Measurements from ENCODE around the gene OR14I1.

The OR14I1 gene

DNA sequence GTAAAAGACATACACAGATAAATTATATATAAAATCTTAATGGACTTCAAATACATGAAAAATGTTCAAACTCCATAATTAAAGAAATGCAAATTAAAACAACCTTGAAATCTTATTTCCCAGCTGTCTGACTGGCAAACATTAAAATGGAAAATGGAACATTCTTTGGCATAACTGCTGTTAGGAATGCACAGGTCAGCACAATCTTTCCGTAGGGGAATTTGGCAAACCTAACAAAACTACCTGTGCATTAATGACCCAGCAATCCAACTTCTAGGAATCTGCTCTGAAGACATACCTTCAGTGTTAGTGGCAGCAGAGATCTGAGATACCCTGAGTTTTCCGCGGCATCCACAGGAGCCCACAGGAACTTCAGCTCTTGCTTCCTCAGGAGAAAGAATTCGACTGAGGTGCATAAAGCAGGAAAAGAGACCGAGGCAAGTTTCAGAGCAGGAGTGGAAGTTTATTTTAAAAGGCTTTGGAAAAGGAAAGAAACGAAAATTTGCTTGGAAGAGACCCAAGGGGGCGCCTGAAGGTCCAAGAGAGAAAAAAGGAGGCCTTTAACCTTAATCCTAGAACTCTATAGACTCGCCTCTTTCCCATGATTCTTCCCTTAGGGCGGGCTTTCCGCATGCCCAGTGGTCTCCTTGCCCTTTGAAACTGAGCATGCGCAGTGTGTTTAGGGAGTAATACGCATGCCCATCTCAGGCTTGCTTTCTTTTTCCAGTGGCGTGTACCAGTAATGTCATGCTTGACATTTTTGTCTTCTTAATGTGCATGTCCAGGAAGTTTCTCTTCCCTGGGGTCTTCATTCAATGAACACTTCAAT, 28.2 kb upstream of the OR14I1 start:
- Histone ChIP-seq H3K4me1 (ENCODE audit: control insufficient read depth in 1 of 2, insufficient read depth in 2 of 2, low read length in 2 of 2) (no peaks in the 10 kb centered on the region), H3K4me3 (ENCODE audit: low read depth in 1 of 2, low read length in 2 of 2) (no peak overlapping the region), H3K27me3 (ENCODE audit: control insufficient read depth in 1 of 2, insufficient read depth in 2 of 2, low read length in 2 of 2) (no peaks in the 10 kb centered on the region), H3K9ac (ENCODE audit: low read depth in 1 of 2, low read length in 2 of 2) (no peak overlapping the region), H3K9me3 (ENCODE audit: control insufficient read depth in 1 of 2, low read length in 2 of 2) (peaks cover 0 to 5% of the 10 kb centered on the region in 2 donors), H3K27ac (ENCODE audit: low read depth, low read length) (no peak overlapping the region), H3K36me3 (ENCODE audit: control insufficient read depth in 1 of 2, insufficient read depth in 2 of 2, low read length in 2 of 2) (no peaks in the 10 kb centered on the region)

DNA sequence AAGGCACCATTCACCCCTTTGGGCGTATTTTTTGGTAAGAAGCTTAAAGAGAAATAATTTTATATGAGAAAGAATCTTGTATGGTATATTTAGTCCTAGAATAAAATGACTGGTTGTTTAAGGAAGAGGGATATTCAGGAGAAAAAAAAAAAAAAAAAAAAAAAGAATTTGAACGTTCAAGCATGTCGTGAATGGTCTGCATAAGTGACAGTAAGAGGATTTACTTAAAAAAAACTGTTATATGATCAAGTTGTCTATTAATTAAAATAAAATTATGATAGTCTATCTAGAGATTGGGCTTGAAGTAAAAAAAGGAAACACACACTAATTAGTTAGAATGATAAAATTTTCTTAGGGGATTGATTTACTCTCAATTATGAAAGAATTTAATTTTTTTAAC, 11.7 kb upstream of the OR14I1 start:
- Histone ChIP-seq H3K9me3 (ENCODE audit: control insufficient read depth in 1 of 2, low read length in 2 of 2) (peaks cover 3% of the 10 kb centered on the region in 2 donors), H3K27me3 (ENCODE audit: control insufficient read depth in 1 of 2, insufficient read depth in 2 of 2, low read length in 2 of 2) (no peaks in the 10 kb centered on the region), H3K9ac (ENCODE audit: low read depth in 1 of 2, low read length in 2 of 2) (no peak overlapping the region), H3K27ac (ENCODE audit: low read depth, low read length) (no peak overlapping the region), H3K36me3 (ENCODE audit: control insufficient read depth in 1 of 2, insufficient read depth in 2 of 2, low read length in 2 of 2) (no peaks in the 10 kb centered on the region), H3K4me3 (ENCODE audit: low read depth in 1 of 2, low read length in 2 of 2) (no peak overlapping the region), H3K4me1 (ENCODE audit: control insufficient read depth in 1 of 2, insufficient read depth in 2 of 2, low read length in 2 of 2) (no peaks in the 10 kb centered on the region)

DNA sequence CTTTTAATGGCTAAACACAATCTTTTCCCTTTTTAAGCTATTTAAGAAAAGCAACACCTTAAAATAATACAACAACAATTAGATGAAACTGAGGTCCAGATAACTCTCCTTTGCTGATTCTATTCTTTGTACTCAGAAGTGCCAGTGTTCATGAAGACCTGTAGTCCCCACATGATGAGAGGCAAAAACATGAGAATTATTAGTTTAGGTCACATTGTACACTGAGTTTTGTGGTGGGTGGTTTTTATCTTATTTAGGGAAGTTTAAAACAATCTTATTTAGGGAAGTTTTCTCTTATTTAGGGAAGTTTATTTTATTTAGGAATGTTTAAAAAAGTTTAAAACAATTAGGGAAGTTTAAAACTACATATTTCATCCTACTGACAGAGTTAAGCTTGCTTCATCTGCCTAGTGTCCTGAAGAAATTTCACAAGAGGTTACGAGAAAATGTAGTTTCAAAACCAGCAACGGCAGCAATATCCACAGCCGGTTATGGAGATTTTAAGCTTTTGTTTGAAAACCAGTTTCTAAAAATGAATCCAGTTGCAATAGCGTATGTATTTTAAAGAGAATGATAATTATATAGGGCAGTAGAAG, 7.8 kb upstream of the OR14I1 start:
- Histone ChIP-seq H3K9ac (ENCODE audit: low read depth in 1 of 2, low read length in 2 of 2) (no peak overlapping the region), H3K27me3 (ENCODE audit: control insufficient read depth in 1 of 2, insufficient read depth in 2 of 2, low read length in 2 of 2) (peaks cover 0 to 5% of the 10 kb centered on the region in 2 donors), H3K4me3 (ENCODE audit: low read depth in 1 of 2, low read length in 2 of 2) (no peak overlapping the region), H3K27ac (ENCODE audit: low read depth, low read length) (no peak overlapping the region), H3K36me3 (ENCODE audit: control insufficient read depth in 1 of 2, insufficient read depth in 2 of 2, low read length in 2 of 2) (no peaks in the 10 kb centered on the region), H3K4me1 (ENCODE audit: control insufficient read depth in 1 of 2, insufficient read depth in 2 of 2, low read length in 2 of 2) (no peaks in the 10 kb centered on the region), H3K9me3 (ENCODE audit: control insufficient read depth in 1 of 2, low read length in 2 of 2) (peaks cover 0 to 3% of the 10 kb centered on the region in 2 donors)

DNA sequence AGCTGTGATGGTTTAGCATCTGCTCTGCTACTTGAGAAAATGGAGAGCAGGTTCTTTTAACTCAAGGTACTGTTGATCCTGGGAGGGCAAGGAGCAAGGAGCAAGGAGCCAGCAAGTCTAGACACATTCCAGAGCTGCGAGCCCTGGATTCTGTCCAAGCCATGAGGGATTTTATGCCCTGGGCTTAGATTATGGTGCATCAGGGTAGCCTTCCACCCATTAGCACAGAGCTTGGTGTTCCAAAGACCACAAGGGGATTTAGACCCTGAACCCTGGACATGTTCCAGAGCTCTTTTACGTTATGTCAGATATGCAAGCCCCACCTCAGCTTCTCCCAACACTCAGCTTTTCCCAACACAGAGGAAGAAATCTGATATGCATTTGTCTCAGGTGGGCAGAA, 2.0 kb upstream of the OR14I1 start:
- Histone ChIP-seq H3K4me3 (ENCODE audit: low read depth in 1 of 2, low read length in 2 of 2) (no peak overlapping the region), H3K27me3 (ENCODE audit: control insufficient read depth in 1 of 2, insufficient read depth in 2 of 2, low read length in 2 of 2) (peaks cover 0 to 5% of the 10 kb centered on the region in 2 donors), H3K4me1 (ENCODE audit: control insufficient read depth in 1 of 2, insufficient read depth in 2 of 2, low read length in 2 of 2) (peaks cover 0 to 6% of the 10 kb centered on the region in 2 donors), H3K36me3 (ENCODE audit: control insufficient read depth in 1 of 2, insufficient read depth in 2 of 2, low read length in 2 of 2) (no peaks in the 10 kb centered on the region), H3K9me3 (ENCODE audit: control insufficient read depth in 1 of 2, low read length in 2 of 2) (no peaks in the 10 kb centered on the region), H3K27ac (ENCODE audit: low read depth, low read length) (no peak overlapping the region), H3K9ac (ENCODE audit: low read depth in 1 of 2, low read length in 2 of 2) (no peak overlapping the region)

DNA sequence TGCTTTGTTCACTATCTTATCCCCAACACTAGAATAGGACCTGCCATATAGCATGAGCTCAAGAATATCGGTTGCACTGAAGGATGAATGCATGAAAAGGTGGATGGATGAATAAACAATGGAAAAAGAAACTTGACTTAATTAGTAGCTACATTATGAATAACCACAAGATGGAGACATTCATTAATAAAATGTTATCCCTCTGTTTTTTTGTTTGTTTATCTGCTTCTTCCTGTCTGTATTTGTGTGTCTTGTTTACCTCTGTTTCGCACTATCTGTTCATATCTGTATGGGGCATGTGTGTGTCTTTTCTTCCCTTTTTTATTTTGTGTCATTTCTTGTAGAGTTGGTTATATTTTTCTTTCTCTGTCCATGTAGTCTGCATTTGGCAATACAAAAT, 1.1 kb upstream of the OR14I1 start:
- H3K9ac ChIP-seq (ENCODE audit: low read depth in 1 of 2, low read length in 2 of 2) = no peak overlapping the region
- H3K36me3 ChIP-seq (ENCODE audit: control insufficient read depth in 1 of 2, insufficient read depth in 2 of 2, low read length in 2 of 2) = no peaks in the 10 kb centered on the region
- H3K9me3 ChIP-seq (ENCODE audit: control insufficient read depth in 1 of 2, low read length in 2 of 2) = no peaks in the 10 kb centered on the region
- peaks cover 0 to 6% of the 10 kb centered on the region in 2 donors for H3K4me1 ChIP-seq (ENCODE audit: control insufficient read depth in 1 of 2, insufficient read depth in 2 of 2, low read length in 2 of 2)
- no peak overlapping the region for H3K4me3 ChIP-seq (ENCODE audit: low read depth in 1 of 2, low read length in 2 of 2)
- H3K27me3 ChIP-seq (ENCODE audit: control insufficient read depth in 1 of 2, insufficient read depth in 2 of 2, low read length in 2 of 2) = peaks cover 0 to 3% of the 10 kb centered on the region in 2 donors
- H3K27ac ChIP-seq (ENCODE audit: low read depth, low read length) = no peak overlapping the region

DNA sequence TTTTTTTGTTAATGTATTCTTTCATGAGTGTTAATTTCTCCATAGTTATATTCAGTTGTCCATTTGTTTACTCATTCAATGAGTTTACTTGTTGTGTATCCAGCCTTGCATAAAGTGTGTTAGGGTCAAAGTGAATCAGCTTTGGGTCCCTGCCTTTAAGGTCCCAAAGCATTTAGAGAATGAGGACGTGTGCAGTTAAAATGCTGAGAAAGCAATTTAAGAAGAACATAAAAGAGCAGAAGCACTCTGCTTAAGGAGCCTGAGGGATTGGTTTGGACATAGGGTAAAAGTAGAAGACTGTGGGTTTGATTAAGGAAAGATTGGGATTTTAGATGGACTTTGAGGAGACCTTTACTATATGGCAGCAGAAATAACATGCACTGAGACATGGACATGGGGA, 3.5 kb downstream of the OR14I1 start:
- Histone ChIP-seq H3K4me3 (ENCODE audit: low read depth in 1 of 2, low read length in 2 of 2) (no peak overlapping the region), H3K27me3 (ENCODE audit: control insufficient read depth in 1 of 2, insufficient read depth in 2 of 2, low read length in 2 of 2) (no peaks in the 10 kb centered on the region), H3K4me1 (ENCODE audit: control insufficient read depth in 1 of 2, insufficient read depth in 2 of 2, low read length in 2 of 2) (peaks cover 0 to 4% of the 10 kb centered on the region in 2 donors)

DNA sequence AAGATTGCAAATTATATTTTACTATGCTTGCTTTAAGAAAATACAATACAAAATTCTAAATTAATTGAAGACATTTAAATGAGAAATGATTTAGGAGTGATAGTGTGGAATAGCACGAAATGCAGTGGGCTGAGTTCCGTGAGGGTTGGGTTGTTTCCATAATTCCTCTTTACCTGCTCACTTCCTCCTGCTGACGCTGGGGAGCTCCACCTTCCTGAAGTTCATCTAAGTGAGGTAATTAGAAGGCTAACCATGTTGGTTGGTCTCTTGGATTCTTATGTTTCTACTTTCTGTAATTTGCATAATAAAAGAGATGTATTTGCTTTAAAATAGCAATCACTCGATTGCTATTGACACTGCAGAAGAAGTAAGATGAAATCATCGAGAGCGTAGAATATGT, 4.7 kb downstream of the OR14I1 start:
- Histone ChIP-seq H3K4me3 (ENCODE audit: low read depth in 1 of 2, low read length in 2 of 2) (no peak overlapping the region), H3K27me3 (ENCODE audit: control insufficient read depth in 1 of 2, insufficient read depth in 2 of 2, low read length in 2 of 2) (no peaks in the 10 kb centered on the region), H3K4me1 (ENCODE audit: control insufficient read depth in 1 of 2, insufficient read depth in 2 of 2, low read length in 2 of 2) (no peaks in the 10 kb centered on the region), H3K27ac (ENCODE audit: low read depth, low read length) (no peak overlapping the region), H3K9ac (ENCODE audit: low read depth in 1 of 2, low read length in 2 of 2) (no peak overlapping the region), H3K9me3 (ENCODE audit: control insufficient read depth in 1 of 2, low read length in 2 of 2) (no peaks in the 10 kb centered on the region), H3K36me3 (ENCODE audit: control insufficient read depth in 1 of 2, insufficient read depth in 2 of 2, low read length in 2 of 2) (no peaks in the 10 kb centered on the region)

More for the DNA sequence above, 3.5 kb downstream of the OR14I1 start:
- no peak overlapping the region for H3K9ac ChIP-seq (ENCODE audit: low read depth in 1 of 2, low read length in 2 of 2)
- no peaks in the 10 kb centered on the region for H3K9me3 ChIP-seq (ENCODE audit: control insufficient read depth in 1 of 2, low read length in 2 of 2)
- H3K36me3 ChIP-seq (ENCODE audit: control insufficient read depth in 1 of 2, insufficient read depth in 2 of 2, low read length in 2 of 2) = no peaks in the 10 kb centered on the region
- H3K27ac ChIP-seq (ENCODE audit: low read depth, low read length) = no peak overlapping the region

DNA sequence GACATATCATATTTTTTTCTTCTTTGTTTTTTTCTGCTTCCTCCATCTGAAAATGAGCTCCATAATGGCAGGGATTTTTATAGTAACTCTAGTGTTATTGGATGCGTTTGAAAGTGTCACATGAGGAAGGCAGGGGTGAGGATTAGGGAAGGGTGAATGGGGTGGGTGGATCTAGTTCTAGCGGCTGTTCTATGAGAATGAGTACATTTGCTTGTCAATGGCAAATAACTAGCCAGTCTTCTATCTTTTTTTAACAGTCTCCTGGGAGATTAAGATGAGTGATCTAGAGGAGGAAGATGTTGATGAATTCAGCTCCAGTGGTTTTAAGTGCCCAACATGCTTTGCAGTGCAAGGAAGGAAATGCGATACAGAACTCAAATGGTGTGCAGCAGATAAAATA, 5.8 kb downstream of the OR14I1 start:
- no peak overlapping the region for H3K27ac ChIP-seq (ENCODE audit: low read depth, low read length)
- no peak overlapping the region for H3K9ac ChIP-seq (ENCODE audit: low read depth in 1 of 2, low read length in 2 of 2)
- no peaks in the 10 kb centered on the region for H3K36me3 ChIP-seq (ENCODE audit: control insufficient read depth in 1 of 2, insufficient read depth in 2 of 2, low read length in 2 of 2)
- H3K9me3 ChIP-seq (ENCODE audit: control insufficient read depth in 1 of 2, low read length in 2 of 2) = no peaks in the 10 kb centered on the region
- no peaks in the 10 kb centered on the region for H3K27me3 ChIP-seq (ENCODE audit: control insufficient read depth in 1 of 2, insufficient read depth in 2 of 2, low read length in 2 of 2)
- no peak overlapping the region for H3K4me3 ChIP-seq (ENCODE audit: low read depth in 1 of 2, low read length in 2 of 2)
- H3K4me1 ChIP-seq (ENCODE audit: control insufficient read depth in 1 of 2, insufficient read depth in 2 of 2, low read length in 2 of 2) = no peaks in the 10 kb centered on the region

DNA sequence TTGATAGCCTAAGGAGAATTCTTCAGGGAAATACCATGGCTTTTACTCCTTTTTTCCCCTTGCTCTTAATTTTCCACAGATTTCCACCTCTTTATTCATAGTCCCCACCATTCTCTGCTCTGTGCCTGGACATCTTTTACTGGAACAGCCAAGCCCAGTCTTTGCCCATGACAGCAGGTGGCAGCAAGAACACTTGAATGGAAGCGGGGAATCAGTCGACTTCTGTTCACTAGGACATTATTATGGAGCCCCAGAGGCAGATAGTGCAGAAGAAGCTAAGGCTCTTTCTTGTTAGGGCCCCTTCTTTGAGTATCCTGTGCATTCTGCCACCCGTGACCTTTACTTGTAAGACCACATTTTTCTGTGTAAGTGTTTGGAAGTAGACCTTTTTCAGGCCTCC, 6.3 kb downstream of the OR14I1 start:
- H3K9me3 ChIP-seq (ENCODE audit: control insufficient read depth in 1 of 2, low read length in 2 of 2) = no peaks in the 10 kb centered on the region
- H3K4me1 ChIP-seq (ENCODE audit: control insufficient read depth in 1 of 2, insufficient read depth in 2 of 2, low read length in 2 of 2) = no peaks in the 10 kb centered on the region
- H3K36me3 ChIP-seq (ENCODE audit: control insufficient read depth in 1 of 2, insufficient read depth in 2 of 2, low read length in 2 of 2) = no peaks in the 10 kb centered on the region
- no peak overlapping the region for H3K9ac ChIP-seq (ENCODE audit: low read depth in 1 of 2, low read length in 2 of 2)
- H3K4me3 ChIP-seq (ENCODE audit: low read depth in 1 of 2, low read length in 2 of 2) = no peak overlapping the region
- no peak overlapping the region for H3K27ac ChIP-seq (ENCODE audit: low read depth, low read length)
- no peaks in the 10 kb centered on the region for H3K27me3 ChIP-seq (ENCODE audit: control insufficient read depth in 1 of 2, insufficient read depth in 2 of 2, low read length in 2 of 2)

DNA sequence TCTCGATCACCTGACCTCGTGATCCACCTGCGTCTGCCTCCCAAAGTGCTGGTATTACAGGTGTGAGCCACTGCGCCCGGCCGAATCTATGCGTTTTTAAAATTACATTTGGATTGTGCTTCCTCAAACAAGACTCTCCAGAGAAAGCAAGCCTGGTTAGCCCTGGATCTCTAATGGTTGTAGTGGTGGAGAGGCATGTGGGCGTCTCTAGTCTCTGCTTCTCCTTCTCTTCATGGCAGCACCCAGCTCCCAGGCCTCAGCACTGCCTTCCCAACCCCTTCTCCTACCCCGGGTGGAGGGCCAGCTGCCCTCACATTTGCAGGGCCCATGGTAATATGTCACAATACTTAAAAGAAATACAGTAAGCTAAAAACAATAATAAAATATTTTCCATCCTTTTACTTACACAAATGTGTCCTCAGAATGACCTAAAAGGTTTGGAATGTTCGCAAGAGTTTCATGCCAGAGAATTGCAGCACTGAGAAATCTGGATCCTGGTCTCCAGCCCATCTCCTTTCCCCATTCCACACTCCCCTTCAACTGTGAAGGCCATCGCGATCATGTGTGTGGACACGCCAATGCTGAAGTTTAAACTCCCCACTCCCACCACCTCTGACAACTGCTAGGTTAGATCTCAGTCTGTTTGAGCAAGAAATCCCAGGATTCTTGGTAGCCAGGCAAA, 7.0 kb downstream of the OR14I1 start:
- Histone ChIP-seq H3K9me3 (ENCODE audit: control insufficient read depth in 1 of 2, low read length in 2 of 2) (no peaks in the 10 kb centered on the region), H3K4me1 (ENCODE audit: control insufficient read depth in 1 of 2, insufficient read depth in 2 of 2, low read length in 2 of 2) (no peaks in the 10 kb centered on the region), H3K36me3 (ENCODE audit: control insufficient read depth in 1 of 2, insufficient read depth in 2 of 2, low read length in 2 of 2) (no peaks in the 10 kb centered on the region), H3K9ac (ENCODE audit: low read depth in 1 of 2, low read length in 2 of 2) (no peak overlapping the region), H3K27ac (ENCODE audit: low read depth, low read length) (no peak overlapping the region), H3K27me3 (ENCODE audit: control insufficient read depth in 1 of 2, insufficient read depth in 2 of 2, low read length in 2 of 2) (no peaks in the 10 kb centered on the region), H3K4me3 (ENCODE audit: low read depth in 1 of 2, low read length in 2 of 2) (no peak overlapping the region)

All from duodenal mucosa (tissue), 2 donors.